ENCODE results near the gene CCDC175.

CCDC175 gene

DNA sequence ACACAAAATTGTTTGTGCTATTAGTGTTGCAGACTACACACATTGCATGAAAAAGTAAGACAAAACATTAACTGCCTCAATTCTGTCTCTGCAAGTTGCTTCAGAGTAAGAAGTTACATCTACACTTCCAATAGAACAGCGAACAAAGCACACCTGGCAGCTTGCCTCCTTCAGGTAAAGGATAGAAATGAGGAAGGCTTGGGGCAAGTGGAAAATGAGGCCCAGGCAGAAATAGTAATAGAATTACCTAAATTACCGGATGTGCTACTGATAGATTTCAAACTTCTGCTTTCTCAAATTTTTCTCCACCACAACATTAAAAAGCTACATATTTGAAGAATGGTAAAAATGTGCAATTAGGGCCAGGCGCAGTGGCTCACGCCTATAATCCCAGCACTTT is 37.7 kb downstream of the CCDC175 start:
- DNase-seq: no peak

GRCh38 chr14:59537476-59537875 is 39.1 kb downstream of the CCDC175 start:
- no peak for DNase-seq

- no peak for DNase-seq
These were observed 42.1 kb downstream of the CCDC175 start for GRCh38 chr14:59534361-59534987.

DNA sequence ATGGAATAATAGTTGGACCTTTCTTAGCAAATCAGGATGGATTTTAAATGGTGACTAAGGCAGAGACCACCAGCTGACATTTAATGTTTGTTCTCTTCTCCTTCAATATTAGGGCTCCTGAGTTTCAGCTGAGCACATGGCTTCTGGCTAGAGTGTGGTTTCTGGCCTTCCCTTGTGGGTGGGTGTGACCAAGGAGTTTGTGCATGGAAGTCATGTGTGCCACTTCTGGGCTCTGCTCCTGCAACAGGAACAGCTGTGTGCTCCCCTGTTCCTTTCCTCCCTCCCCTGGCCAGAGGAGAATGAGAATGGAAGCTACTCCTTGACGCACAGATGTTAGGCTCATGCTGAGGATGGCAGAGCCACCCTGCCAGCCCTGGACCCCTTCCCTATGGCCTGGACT is 44.2 kb downstream of the CCDC175 start:
- no peak for DNase-seq

GRCh38 chr14:59530349-59530748 is 46.3 kb downstream of the CCDC175 start:
- no peak for DNase-seq

DNA sequence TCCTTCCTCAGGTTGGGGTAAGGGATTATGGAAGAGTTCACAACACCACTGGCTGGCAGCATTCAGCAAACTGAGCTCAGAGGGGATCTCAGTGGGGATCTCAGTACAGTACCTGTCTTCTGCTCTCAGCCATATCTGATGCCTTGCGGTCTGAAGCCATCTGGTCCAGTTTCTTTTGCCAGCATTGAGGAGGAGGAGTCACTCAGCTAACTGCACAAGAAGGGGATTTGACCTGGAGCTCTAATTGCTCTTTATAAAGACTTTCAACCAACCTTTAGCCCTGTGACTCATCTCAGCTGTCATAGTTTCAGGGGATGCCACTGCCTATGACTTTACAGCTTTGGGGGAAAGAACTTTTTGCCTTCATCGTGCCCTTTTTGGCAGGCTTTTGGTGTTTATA is 47.4 kb downstream of the CCDC175 start:
- no peak for DNase-seq

DNA sequence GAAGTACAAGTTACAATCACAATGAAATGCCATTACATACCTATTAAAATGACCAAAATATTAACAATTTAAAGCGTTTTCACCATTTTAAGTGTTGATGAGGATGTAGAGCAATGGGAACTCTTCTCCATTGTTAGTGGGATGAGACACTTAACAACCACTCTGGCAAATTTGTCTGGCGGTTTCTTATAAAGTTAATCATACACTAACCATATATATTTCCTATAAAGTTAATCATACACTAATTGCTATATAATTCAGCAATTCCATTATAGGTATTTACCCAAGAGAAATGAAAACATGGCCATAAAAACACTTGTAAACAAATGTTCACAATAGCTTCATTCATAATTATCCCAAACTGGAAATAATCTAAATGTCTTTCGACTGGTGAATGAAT is 56.4 kb downstream of the CCDC175 start:
- DNase-seq: no peak

DNA sequence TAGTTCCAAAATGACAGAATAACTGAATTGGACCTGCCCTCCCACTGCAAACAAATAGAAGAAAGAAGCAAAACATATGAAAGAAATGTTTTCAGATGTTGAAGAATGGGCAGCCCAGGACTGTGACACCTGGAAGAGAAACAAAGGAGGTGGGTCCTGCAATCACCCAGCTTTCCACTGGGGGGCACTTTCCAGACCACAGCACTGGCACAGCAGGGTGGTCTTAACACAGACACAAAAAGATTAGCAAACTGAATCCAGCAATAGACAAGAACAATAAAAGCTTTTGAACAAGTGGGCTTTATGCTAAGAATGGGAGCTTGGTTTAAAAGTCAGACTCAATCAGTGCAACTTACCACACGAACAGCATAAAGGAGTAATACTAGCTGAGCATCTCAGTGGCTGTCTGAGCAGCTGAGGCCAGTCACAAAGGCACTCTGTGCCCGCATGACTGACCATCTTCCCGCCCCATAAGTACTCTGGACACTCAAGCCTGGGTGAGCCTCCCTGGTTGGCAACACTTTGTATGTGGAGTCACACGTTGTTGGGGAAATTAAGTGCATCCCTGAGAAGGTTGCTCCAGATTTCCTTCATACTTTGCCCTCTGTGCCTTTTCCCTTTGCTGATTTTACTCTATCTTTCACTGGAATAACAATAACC is 64.6 kb downstream of the CCDC175 start:
- peak; percentile 13 for DNase-seq

DNA sequence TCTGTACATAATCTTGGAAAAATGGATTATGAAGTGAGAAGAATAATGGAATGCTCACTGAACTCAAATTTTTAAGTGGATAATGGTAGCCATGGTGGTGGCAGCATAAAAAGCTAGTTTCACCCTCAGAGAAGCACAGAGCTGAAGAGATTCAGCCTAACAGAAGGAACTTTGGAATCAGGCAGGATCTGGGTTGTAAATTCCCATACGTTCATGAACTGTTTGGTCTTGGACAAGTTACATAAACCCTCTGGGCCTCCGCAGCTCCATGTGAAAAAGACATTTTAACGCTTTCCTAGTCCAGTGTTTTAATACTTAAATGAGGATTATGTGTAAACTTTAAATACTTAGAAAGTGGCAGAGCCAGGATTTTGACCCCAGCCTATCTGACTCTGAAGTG is 65.6 kb downstream of the CCDC175 start:
- no peak for DNase-seq

DNA sequence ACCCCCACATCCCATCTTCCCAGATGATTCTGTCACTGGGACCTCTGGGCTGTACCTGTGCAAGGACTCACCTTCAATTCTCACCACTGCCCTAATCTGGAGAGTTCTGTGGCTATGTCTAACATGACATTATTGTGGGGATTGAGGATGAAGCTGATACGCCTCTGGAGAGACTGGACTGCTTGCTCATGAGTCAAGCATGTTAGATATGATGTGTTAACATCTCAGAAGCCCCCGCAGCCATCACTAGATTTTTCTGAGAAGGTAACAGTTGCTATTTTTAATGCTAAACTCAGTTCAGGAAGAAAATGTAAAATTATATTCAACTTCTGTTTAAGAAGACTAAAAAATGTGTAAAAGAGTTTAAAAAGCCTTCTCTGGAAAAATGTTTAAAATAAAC is 66.6 kb downstream of the CCDC175 start:
- DNase-seq: no peak

GRCh38 chr14:59509101-59509500 is 67.5 kb downstream of the CCDC175 start:
- DNase-seq: no peak

DNA sequence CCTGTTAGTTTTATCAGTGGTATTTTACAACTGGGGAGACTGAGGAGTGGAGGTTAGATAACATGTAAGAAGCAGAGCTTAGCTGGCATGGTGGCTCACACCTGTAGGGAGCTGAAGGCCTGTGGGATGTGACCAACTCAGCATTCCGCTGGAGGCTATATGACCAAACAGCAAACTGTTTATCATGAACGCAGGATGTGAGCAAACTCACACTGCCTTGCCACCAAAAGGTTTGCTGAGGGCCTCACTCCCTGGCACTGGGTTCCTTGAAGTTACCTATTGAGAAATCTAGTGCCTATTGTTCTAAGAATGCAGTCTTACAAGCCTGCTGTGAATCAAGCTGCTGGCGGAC is 68.9 kb downstream of the CCDC175 start:
- no peak for DNase-seq

GRCh38 chr14:59507063-59507751 is 69.4 kb downstream of the CCDC175 start:
- peak; percentile 67 for DNase-seq

- no peak for DNase-seq
These were observed 73.4 kb downstream of the CCDC175 start for GRCh38 chr14:59503256-59503655.

- no peak for DNase-seq
These were observed 75.9 kb downstream of the CCDC175 start for GRCh38 chr14:59500732-59501131.

DNA sequence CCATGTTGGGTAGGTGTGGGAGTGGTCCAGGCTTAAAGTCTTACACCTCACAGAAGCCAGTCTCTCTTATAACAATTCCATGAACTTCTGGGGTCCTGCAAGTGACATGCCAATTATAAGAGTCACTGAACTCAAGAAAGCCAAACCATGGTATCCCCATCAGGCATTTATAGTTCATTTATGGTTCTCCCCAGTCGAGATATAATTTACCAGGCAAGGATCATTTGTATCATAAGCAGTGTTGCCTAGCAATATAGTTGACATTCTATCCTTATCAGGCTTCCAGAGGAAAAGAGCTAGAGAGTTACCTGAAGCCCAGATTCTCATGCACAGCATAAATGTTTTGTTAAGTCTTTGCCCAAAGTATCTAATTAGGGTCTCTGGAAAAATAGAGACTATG is 84.2 kb downstream of the CCDC175 start:
- DNase-seq: no peak

- no peak for DNase-seq
These were observed 85.9 kb downstream of the CCDC175 start for GRCh38 chr14:59490756-59491155.

- DNase-seq: no peak
These were observed 91.9 kb downstream of the CCDC175 start for GRCh38 chr14:59484639-59485175.

- DNase-seq: peak; percentile 99
These were observed 92.6 kb downstream of the CCDC175 start, which contains the start of the genes JKAMP and L3HYPDH for GRCh38 chr14:59483819-59484638. JKAMP (plus strand) TSS chr14:59484517; CDS start chr14:59484590, 73 bp downstream. L3HYPDH (minus strand) TSS chr14:59484408; CDS start chr14:59484316, 92 bp downstream.

DNA sequence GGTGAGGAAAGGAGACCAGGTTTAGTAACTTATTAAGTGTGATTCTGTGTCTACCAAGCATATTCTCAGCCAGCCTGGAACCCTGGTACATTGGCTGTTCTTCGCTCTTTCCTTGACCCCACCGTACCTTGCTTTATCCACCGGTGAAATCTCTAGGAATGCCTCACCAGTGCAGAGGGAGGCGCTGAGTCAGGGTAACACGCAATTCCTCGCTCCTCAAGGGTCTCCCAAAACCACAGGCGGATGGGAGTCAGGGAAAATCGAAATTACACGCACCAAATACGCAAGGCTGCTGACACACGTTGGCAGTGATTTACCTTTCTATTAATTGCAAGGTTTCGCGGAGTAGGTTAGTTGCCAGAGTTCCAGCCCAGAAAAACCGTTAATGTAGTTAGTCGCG is 93.2 kb downstream of the CCDC175 start:
- DNase-seq: no peak

- no peak for DNase-seq
These were observed 93.9 kb downstream of the CCDC175 start for GRCh38 chr14:59482541-59483331.

DNA sequence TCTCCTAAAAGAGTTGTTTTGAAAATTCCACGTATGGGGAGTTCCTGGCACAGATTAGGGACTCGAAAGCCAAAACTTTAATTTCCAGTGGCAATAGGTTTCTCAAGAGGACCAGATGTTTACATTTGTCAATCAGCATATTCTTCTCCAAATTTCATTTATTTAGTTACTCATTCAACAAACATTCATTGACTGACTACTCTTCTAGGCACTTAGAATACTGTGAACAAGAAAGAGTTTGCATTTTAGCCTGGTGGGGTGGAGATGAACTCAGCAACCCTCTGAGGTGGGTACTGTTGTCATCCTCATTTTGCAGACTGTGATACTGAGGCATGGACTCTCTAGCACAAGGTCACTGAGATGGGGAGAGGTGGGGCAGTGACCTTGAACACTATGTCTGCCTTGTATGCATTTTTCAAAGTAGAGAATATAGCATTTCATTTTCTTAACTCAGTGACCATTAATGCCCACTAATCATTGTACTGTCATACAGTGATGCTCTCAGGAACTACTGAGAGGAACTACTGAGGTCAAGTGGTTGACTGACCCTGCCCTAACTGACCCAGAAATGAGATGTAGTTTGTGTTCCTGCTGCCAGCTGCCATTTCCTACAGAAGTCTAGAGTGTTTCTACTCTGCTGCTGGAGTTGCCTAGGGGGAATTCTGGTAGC is 94.6 kb downstream of the CCDC175 start:
- no peak for DNase-seq
